ENCODE data around the gene MCTP1. TPM values are rescaled to one million over a fixed set of nuclear protein-coding genes. Genes with fewer than 3 reads are reported as not detected.

The MCTP1 gene
- total and polyA plus RNA-seq, 4 experiments from 2014 or later: 0.31 to 0.42 (median 0.39) TPM; not detected in 1

GRCh38 chr5:95048628-95049027 is 236.3 kb downstream of the MCTP1 start:
- H3K27me3 ChIP-seq (ENCODE audit: insufficient read depth, low read length): no peaks in the 10 kb centered on the region
- H3K4me1 ChIP-seq (ENCODE audit: insufficient read depth, low read length): no peaks in the 10 kb centered on the region
- Mint-ChIP-seq H3K36me3 (no peaks in the 10 kb centered on the region), H3K4me3 (no peak overlapping the region), H3K4me1 (no peaks in the 10 kb centered on the region), H3K9me3 (peaks cover 0 to 4% (median 0%) of the 10 kb centered on the region in 8 donors), H3K27ac (no peak overlapping the region), H3K27me3 (peaks cover 0 to 2% of the 10 kb centered on the region in 2 donors)
- DNase-seq: no peak
- POLR2A ChIA-PET (ENCODE audit: partially characterized antibody): no interaction called here
- no peak overlapping the region for H3K27ac ChIP-seq (ENCODE audit: low read depth, low read length)
- intact Hi-C loops (cut with micrococcal nuclease): no loop called here
- no peak overlapping the region for H3K4me3 ChIP-seq (ENCODE audit: low read length in 2 of 2)
- H3K9me3 ChIP-seq (ENCODE audit: control insufficient read depth in 1 of 2, low read length in 2 of 2): no peaks in the 10 kb centered on the region
- H3K36me3 ChIP-seq (ENCODE audit: insufficient read depth, low read length): no peaks in the 10 kb centered on the region
- CTCF ChIA-PET (ENCODE audit: partially characterized antibody): no interaction called here

GRCh38 chr5:95045181-95045965 is 239.5 kb downstream of the MCTP1 start:
- H3K27ac ChIP-seq (ENCODE audit: low read depth, low read length): no peak overlapping the region
- H3K36me3 Mint-ChIP-seq: no peaks in the 10 kb centered on the region
- H3K4me1 Mint-ChIP-seq: no peaks in the 10 kb centered on the region
- H3K27me3 ChIP-seq (ENCODE audit: insufficient read depth, low read length): no peaks in the 10 kb centered on the region
- H3K4me1 ChIP-seq (ENCODE audit: insufficient read depth, low read length): no peaks in the 10 kb centered on the region
- H3K36me3 ChIP-seq (ENCODE audit: insufficient read depth, low read length): no peaks in the 10 kb centered on the region
- no peak for DNase-seq
- H3K4me3 Mint-ChIP-seq: no peak overlapping the region
- no peak overlapping the region for H3K4me3 ChIP-seq (ENCODE audit: low read length in 2 of 2)
- H3K9me3 ChIP-seq (ENCODE audit: control insufficient read depth in 1 of 2, low read length in 2 of 2): no peaks in the 10 kb centered on the region
- intact Hi-C loops (cut with micrococcal nuclease): no loop called here
- CTCF ChIA-PET (ENCODE audit: partially characterized antibody): no interaction called here
- POLR2A ChIA-PET (ENCODE audit: partially characterized antibody): no interaction called here
- H3K9me3 Mint-ChIP-seq: peaks cover 0 to 4% (median 0%) of the 10 kb centered on the region in 8 donors
- peaks cover 0 to 2% of the 10 kb centered on the region in 2 donors for H3K27me3 Mint-ChIP-seq
- H3K27ac Mint-ChIP-seq: no peak overlapping the region

GRCh38 chr5:95044096-95044495 is 240.8 kb downstream of the MCTP1 start:
- H3K36me3 ChIP-seq (ENCODE audit: insufficient read depth, low read length): no peaks in the 10 kb centered on the region
- POLR2A ChIA-PET (ENCODE audit: partially characterized antibody): no interaction called here
- Mint-ChIP-seq H3K4me1 (no peaks in the 10 kb centered on the region), H3K27ac (no peak overlapping the region), H3K27me3 (peaks cover 0 to 2% of the 10 kb centered on the region in 2 donors), H3K36me3 (no peaks in the 10 kb centered on the region), H3K4me3 (no peak overlapping the region), H3K9me3 (peaks cover 0 to 4% (median 0%) of the 10 kb centered on the region in 8 donors)
- intact Hi-C loops (cut with micrococcal nuclease): no loop called here
- no peak overlapping the region for H3K27ac ChIP-seq (ENCODE audit: low read depth, low read length)
- H3K4me3 ChIP-seq (ENCODE audit: low read length in 2 of 2): no peak overlapping the region
- H3K4me1 ChIP-seq (ENCODE audit: insufficient read depth, low read length): no peaks in the 10 kb centered on the region
- no peaks in the 10 kb centered on the region for H3K9me3 ChIP-seq (ENCODE audit: control insufficient read depth in 1 of 2, low read length in 2 of 2)
- CTCF ChIA-PET (ENCODE audit: partially characterized antibody): no interaction called here
- DNase-seq: no peak
- no peaks in the 10 kb centered on the region for H3K27me3 ChIP-seq (ENCODE audit: insufficient read depth, low read length)

- no peak for DNase-seq
- H3K4me3 ChIP-seq (ENCODE audit: low read length in 2 of 2): no peak overlapping the region
- ChIA-PET CTCF (ENCODE audit: partially characterized antibody) (no interaction called here), POLR2A (ENCODE audit: partially characterized antibody) (no interaction called here)
- H3K27ac Mint-ChIP-seq: no peak overlapping the region
- H3K27me3 Mint-ChIP-seq: peaks cover 0 to 2% of the 10 kb centered on the region in 2 donors
- H3K27me3 ChIP-seq (ENCODE audit: insufficient read depth, low read length): no peaks in the 10 kb centered on the region
- H3K4me1 Mint-ChIP-seq: no peaks in the 10 kb centered on the region
- intact Hi-C loops (cut with micrococcal nuclease): no loop called here
- no peaks in the 10 kb centered on the region for H3K36me3 Mint-ChIP-seq
- peaks cover 0 to 4% (median 0%) of the 10 kb centered on the region in 8 donors for H3K9me3 Mint-ChIP-seq
- H3K27ac ChIP-seq (ENCODE audit: low read depth, low read length): no peak overlapping the region
- no peaks in the 10 kb centered on the region for H3K36me3 ChIP-seq (ENCODE audit: insufficient read depth, low read length)
- no peaks in the 10 kb centered on the region for H3K9me3 ChIP-seq (ENCODE audit: control insufficient read depth in 1 of 2, low read length in 2 of 2)
- no peak overlapping the region for H3K4me3 Mint-ChIP-seq
- no peaks in the 10 kb centered on the region for H3K4me1 ChIP-seq (ENCODE audit: insufficient read depth, low read length)
Measured at GRCh38 chr5:95043648-95044047, 241.2 kb downstream of the MCTP1 start.

GRCh38 chr5:95043234-95043633 is 241.7 kb downstream of the MCTP1 start:
- H3K9me3 ChIP-seq (ENCODE audit: control insufficient read depth in 1 of 2, low read length in 2 of 2): no peaks in the 10 kb centered on the region
- Mint-ChIP-seq H3K4me1 (no peaks in the 10 kb centered on the region), H3K36me3 (no peaks in the 10 kb centered on the region), H3K27ac (no peak overlapping the region), H3K9me3 (peaks cover 0 to 4% (median 0%) of the 10 kb centered on the region in 8 donors), H3K4me3 (no peak overlapping the region), H3K27me3 (peaks cover 0 to 2% of the 10 kb centered on the region in 2 donors)
- no peak overlapping the region for H3K27ac ChIP-seq (ENCODE audit: low read depth, low read length)
- POLR2A ChIA-PET (ENCODE audit: partially characterized antibody): no interaction called here
- CTCF ChIA-PET (ENCODE audit: partially characterized antibody): no interaction called here
- H3K4me3 ChIP-seq (ENCODE audit: low read length in 2 of 2): no peak overlapping the region
- no peaks in the 10 kb centered on the region for H3K4me1 ChIP-seq (ENCODE audit: insufficient read depth, low read length)
- DNase-seq: no peak
- no peaks in the 10 kb centered on the region for H3K27me3 ChIP-seq (ENCODE audit: insufficient read depth, low read length)
- intact Hi-C loops (cut with micrococcal nuclease): no loop called here
- H3K36me3 ChIP-seq (ENCODE audit: insufficient read depth, low read length): no peaks in the 10 kb centered on the region

- Histone ChIP-seq H3K27ac (ENCODE audit: low read depth, low read length) (no peak overlapping the region), H3K4me1 (ENCODE audit: insufficient read depth, low read length) (no peaks in the 10 kb centered on the region), H3K4me3 (ENCODE audit: low read length in 2 of 2) (no peak overlapping the region), H3K9me3 (ENCODE audit: control insufficient read depth in 1 of 2, low read length in 2 of 2) (no peaks in the 10 kb centered on the region), H3K36me3 (ENCODE audit: insufficient read depth, low read length) (no peaks in the 10 kb centered on the region), H3K27me3 (ENCODE audit: insufficient read depth, low read length) (no peaks in the 10 kb centered on the region)
- no peak overlapping the region for H3K4me3 Mint-ChIP-seq
- H3K27me3 Mint-ChIP-seq: peaks cover 0 to 2% of the 10 kb centered on the region in 2 donors
- intact Hi-C loops (cut with micrococcal nuclease): no loop called here
- no peaks in the 10 kb centered on the region for H3K36me3 Mint-ChIP-seq
- no peak for DNase-seq
- ChIA-PET POLR2A (ENCODE audit: partially characterized antibody) (no interaction called here), CTCF (ENCODE audit: partially characterized antibody) (no interaction called here)
- H3K4me1 Mint-ChIP-seq: no peaks in the 10 kb centered on the region
- no peak overlapping the region for H3K27ac Mint-ChIP-seq
- peaks cover 0 to 4% (median 0%) of the 10 kb centered on the region in 8 donors for H3K9me3 Mint-ChIP-seq
Measured at GRCh38 chr5:95042037-95042436, 242.9 kb downstream of the MCTP1 start.

GRCh38 chr5:95035891-95036685 is 248.8 kb downstream of the MCTP1 start:
- Mint-ChIP-seq H3K4me1 (no peaks in the 10 kb centered on the region), H3K27ac (no peak overlapping the region), H3K36me3 (no peaks in the 10 kb centered on the region), H3K9me3 (peaks cover 0 to 8% (median under 1%) of the 10 kb centered on the region in 8 donors), H3K4me3 (no peak overlapping the region), H3K27me3 (no peaks in the 10 kb centered on the region)
- DNase-seq: no peak
- H3K27ac ChIP-seq (ENCODE audit: low read depth, low read length): no peak overlapping the region
- H3K9me3 ChIP-seq (ENCODE audit: control insufficient read depth in 1 of 2, low read length in 2 of 2): no peaks in the 10 kb centered on the region
- no peak overlapping the region for H3K4me3 ChIP-seq (ENCODE audit: low read length in 2 of 2)
- ChIA-PET CTCF (ENCODE audit: partially characterized antibody) (no interaction called here), POLR2A (ENCODE audit: partially characterized antibody) (no interaction called here)
- H3K27me3 ChIP-seq (ENCODE audit: insufficient read depth, low read length): no peaks in the 10 kb centered on the region
- intact Hi-C loops (cut with micrococcal nuclease): no loop called here
- H3K36me3 ChIP-seq (ENCODE audit: insufficient read depth, low read length): no peaks in the 10 kb centered on the region
- no peaks in the 10 kb centered on the region for H3K4me1 ChIP-seq (ENCODE audit: insufficient read depth, low read length)

All from CD4-positive, alpha-beta memory T cell (primary cell).